SIG-M5 treated with dmso at 0.1 percent for 504 hours (cell line): ENCODE data around the gene PCNX1.

ENCODE experiments used
- DNase-seq: peaks from one replicate; lab custom pipeline; 2025; ENCODE audit not compliant: unreplicated experiment; lab: John Stamatoyannopoulos, UW

The PCNX1 gene

GRCh38 chr14:70888681-70889175 lies 18.5 kb upstream of the PCNX1 start:
- DNase-seq: peak; percentile 47

DNA sequence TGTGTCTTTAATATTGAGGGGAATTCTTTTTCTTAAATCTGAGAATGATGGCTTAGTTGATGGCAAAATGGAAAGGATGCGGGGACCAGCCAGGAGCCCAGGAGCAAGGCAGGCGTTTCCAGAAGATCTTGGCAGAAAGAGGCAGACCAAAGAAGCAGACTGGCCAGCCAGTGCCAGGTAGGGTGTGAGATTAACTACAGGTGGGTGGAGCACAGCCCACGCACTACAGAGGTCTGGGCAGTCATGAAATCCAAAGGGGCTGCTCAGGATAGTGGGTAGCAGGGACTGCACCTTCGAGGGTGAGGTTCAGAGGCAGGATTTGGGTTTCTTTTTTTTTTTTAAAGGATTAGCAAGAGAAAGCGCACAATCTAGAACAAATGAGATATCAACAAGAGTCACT lies 17.7 kb upstream of the PCNX1 start:
- DNase-seq: no peak

DNA sequence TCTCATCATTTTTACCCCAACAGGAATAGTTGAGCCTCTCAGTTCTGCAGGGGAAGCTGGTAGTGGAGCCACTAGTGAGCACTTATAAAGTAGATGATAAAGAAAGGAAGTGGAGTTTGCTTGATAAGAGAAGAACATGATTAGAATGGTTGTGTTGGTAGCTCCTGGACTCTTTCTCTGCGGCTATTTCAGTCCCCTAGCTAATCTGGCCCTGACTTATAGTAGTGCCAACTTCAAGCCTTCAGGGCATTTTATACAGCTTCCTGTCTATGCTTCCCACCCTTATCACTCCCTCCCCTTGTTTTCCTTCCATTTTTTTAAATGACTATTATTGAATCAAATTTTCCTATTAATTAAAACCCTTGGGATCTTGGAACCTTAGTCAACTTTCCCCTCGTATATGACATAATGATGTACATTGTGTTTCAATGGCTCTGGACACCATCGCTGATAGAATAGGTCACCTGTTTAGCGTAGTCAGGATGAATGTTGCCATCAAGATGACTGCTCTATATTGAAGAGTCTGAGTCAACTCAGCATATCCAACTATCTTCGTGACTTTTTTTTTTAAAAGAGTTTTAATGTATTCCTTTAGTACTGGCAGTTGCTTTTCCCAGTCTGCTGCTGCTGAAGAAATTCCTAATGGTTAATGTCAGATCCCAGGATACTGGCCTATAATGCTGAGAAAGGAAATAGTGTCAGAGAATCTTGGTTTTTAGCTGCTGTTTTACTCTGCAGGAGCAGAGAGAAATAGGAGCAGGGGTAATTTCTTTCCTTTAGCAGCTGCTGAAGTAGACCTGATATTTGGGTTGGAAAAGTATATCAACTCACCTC lies 16.2 kb upstream of the PCNX1 start:
- no peak for DNase-seq

DNA sequence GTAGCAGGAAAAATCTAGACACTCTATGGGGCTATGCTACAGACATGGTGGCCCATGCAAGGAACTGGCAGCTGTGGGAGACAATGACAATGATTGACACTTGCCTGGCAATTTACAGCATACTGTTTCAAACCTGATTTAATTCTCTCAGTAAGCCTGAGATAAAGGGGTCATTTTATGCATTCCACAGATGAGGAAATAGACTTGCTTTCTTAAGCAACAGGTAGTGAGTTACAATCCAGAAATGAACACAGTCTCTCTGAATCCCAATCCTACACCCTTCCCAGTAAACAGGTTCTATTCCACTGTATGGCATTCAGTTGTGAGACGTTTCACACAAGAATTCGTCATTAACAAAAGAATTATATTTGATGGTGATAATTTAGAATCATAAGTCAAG lies 15.5 kb upstream of the PCNX1 start:
- no peak for DNase-seq

DNA sequence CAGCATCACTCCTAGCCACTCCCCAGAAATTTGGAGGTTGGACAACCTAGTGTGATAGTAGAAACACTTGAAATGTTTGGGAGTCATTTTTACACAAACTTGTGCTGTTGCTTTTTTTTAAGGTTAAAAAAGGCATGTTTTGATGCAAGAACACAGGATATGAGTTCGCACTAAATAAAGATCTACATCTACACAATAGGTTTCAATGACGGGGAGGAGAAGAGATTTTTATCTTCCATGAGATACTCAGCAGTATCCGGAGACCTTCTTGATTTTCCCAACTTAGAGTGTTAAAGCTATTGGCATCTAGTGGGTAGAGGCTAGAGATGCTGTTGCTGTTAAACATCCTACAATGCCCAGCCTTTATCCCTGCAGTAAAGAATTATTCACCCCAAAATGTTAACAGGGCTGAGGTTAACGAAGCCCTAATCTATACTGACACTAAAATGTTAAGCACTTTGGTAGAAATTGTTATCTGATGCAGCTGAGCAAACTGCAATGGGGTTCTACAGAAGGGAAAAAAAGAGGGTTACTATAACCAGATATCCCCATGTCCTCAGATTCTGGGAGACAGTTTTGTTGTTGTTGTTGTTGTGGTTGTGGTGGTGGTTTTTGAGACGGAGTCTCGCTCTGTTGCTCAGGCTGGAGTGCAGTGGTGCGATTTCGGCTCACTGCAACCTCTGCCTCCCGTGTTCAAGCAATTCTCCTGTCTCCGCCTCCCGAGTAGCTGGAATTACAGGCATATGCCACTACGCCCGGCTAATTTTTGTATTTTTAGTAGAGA lies 14.0 kb upstream of the PCNX1 start:
- DNase-seq: no peak

- no peak for DNase-seq
These were observed 13.4 kb upstream of the PCNX1 start for GRCh38 chr14:70893858-70894291.

DNA sequence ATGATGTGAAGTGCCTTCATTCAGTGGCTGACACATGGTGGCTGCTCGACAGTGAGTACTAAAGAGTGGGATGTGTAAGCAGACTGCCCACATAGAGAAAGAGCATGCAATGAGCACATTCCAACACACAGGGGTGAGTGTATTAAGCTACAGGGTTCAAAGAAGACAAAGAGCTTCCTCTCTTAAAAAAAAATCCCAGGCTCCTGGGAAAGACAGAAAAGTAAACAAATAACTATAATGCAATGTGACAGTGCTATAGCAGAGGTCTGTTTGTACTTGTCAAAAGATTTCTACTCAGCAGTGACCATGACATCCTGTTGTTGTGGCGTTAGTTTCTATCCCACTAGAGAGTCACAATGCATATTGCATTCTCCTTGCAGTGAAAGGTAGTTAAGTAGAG lies 12.4 kb upstream of the PCNX1 start:
- DNase-seq: no peak

DNA sequence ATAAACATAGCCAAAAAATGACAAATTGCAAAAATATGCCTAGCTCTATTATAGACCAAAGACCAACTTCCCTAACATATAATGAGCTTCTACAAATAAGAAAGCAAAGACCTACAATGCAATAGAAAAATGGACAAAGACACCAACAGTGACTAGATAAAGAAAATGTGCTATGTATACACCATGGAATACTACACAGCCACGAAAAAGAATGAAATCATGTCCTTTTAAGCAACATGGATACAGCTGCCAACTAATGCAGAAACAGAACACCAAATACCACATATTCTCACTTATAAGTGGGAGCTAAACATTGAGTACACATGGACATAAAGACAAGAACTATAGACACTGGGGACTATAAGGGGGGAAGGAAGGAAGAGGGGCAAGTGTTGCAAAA lies 10.9 kb upstream of the PCNX1 start:
- DNase-seq: no peak

GRCh38 chr14:70896981-70897380 lies 10.3 kb upstream of the PCNX1 start:
- no peak for DNase-seq

DNA sequence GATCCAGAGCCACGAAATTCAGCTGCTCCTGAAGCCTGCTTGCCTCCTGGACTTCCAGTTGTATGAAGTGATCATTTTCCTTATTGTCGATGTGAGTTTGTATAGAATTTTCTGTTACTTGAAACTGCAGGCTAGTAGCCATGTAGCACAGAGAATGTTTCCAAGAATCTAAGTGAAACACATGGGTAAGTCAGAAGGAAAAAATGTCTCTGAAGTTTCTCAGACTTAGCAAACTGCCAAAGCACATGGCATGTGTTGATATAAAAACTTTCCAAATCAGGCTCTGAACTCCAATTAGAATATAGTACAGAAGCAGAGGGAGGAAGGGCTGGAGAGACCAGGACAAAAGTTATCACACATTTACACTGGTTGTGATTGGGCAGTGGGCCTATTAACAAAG lies 9.8 kb upstream of the PCNX1 start:
- DNase-seq: no peak

DNA sequence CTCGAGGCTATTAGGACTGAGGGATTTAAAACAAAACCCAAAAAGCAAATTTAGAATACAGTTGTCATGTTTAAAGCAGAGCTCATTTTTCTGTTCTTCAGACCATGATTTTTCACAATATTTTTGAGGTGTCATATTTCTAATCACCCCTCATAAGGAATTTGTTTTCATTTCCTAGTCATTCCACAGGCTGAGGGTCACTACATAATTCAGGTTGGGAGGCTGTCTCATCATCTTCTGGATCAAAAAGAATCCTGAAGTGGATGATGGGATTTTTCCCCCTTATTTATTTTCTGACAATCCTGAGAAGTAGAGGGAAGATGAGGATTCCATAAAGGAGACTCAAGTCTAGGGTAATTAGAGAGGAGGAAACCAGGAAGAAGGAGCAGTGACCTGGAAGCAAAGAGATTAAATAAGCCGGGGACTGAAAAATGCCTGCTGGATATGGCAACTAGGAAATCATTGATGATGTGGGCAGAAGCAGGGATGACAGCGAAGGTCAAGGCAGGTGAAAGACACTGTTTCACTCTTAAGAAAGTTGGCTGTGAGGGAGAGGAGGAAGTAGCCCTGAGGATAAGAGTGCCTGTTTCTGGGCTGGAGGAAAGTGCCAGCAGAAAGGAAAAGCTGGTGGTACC lies 9.0 kb upstream of the PCNX1 start:
- DNase-seq: no peak

DNA sequence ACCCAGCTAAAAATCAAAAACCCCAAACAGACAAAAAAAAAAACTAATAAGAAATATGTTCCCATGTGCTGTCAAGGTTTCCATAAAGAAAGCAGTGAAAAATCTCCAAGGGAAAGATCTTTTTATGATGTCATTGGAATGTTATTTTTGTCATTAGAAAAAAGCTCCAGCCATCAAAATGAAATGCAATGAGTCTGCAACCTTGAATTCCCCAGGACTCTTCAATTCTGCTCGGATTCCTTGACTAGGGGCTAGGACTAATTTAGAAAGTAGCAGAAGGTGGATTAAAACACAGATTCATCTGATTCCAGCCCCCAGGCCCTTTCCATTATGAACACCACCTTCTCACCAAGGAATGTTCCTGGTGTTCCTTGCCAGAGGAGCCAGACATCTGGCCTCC lies 6.0 kb upstream of the PCNX1 start:
- DNase-seq: no peak

- DNase-seq: no peak
These were observed 5.1 kb upstream of the PCNX1 start for GRCh38 chr14:70902184-70902583.

GRCh38 chr14:70904373-70904772 lies 2.9 kb upstream of the PCNX1 start:
- no peak for DNase-seq

- DNase-seq: no peak
These were observed 2.0 kb upstream of the PCNX1 start for GRCh38 chr14:70905301-70905700.

GRCh38 chr14:70906793-70907175 lies 475 bp upstream of the PCNX1 start:
- DNase-seq: no peak

- peak; percentile 28 for DNase-seq
These were observed 1.0 kb downstream of the PCNX1 start for GRCh38 chr14:70907996-70908934.

GRCh38 chr14:70908935-70909641 lies 1.8 kb downstream of the PCNX1 start:
- no peak for DNase-seq

DNA sequence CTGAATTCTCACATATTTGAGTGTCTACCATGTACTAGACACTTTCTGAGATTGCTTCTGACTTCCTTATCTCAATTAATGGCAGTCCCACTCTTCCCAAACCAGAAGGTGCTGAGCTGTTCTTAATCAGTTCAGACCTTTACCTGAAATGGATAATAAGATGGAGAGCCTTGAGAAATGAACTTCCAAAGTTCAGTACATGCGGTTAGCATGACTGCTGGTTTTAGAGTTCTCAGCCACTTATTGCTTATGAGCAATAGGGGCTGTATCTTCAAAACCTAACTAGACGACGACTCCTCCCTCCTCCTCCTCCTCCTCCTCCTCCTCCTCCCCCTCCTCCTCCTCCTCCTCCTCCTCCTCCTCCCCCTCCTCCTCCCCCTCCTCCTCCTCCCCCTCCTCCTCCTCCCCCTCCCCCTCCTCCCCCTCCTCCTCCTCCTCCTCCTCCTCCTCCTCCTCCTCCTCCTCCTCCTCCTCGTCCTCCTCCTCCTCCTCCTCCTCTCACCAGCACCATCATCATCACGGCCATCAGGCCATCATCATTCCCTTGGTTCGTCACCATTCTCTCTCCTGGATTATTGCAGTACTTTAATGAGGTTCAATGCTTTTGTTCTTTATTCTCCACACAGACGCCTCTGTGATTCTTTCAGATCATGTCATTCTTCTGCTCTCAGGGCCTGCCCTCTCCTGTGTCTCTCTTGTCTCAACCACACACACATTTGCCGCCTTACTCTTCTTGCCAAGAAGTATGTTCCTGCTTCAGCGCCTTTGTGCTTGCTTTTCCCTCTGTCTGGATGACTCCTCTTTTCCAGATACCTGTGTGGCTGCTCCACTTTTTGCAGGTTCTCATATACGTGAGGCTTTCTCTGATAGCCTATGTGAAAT lies 2.7 kb downstream of the PCNX1 start:
- DNase-seq: peak; percentile 32
